VCaP (cell line): ENCODE measurements around the gene PLN.
A peak's percentile ranks its signal among the peaks of the same experiment; 100 is the strongest.

ENCODE experiments used
- H3K27ac ChIP-seq: fragments of 450-650 bp; 2 replicates; pipeline ENCODE4 v1.5.1; 2017
- TF ChIP-seq, protein P1 (sequence below): fragments of 450-650 bp; conservative IDR thresholded peaks from 2 replicates; pipeline ENCODE4 v1.5.1; 2017; ENCODE audit warnings: mild to moderate bottlenecking, moderate library complexity

The PLN gene

DNA sequence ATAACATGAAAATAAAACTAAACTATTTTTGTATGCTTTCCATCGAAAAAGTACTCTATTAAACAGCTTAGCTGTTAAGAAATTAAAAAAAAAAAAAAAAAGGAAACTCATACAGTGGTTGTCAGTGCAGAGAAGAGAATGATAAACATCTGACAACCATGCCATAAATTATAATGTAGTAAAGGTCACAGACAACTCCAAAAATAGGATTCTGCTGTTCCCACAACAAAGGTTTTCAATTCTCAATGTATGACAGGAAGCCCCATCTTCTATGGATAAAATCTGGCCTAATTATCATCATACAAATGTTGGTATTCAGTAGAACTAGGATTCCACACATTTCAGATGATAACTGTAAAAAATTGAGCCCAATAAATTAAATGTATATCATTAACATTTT is 5.0 kb downstream of the PLN start:
- H3K27ac ChIP-seq, result no peak overlapping the region
- TF ChIP-seq, protein P1, sequence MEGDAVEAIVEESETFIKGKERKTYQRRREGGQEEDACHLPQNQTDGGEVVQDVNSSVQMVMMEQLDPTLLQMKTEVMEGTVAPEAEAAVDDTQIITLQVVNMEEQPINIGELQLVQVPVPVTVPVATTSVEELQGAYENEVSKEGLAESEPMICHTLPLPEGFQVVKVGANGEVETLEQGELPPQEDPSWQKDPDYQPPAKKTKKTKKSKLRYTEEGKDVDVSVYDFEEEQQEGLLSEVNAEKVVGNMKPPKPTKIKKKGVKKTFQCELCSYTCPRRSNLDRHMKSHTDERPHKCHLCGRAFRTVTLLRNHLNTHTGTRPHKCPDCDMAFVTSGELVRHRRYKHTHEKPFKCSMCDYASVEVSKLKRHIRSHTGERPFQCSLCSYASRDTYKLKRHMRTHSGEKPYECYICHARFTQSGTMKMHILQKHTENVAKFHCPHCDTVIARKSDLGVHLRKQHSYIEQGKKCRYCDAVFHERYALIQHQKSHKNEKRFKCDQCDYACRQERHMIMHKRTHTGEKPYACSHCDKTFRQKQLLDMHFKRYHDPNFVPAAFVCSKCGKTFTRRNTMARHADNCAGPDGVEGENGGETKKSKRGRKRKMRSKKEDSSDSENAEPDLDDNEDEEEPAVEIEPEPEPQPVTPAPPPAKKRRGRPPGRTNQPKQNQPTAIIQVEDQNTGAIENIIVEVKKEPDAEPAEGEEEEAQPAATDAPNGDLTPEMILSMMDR, result no peak

DNA sequence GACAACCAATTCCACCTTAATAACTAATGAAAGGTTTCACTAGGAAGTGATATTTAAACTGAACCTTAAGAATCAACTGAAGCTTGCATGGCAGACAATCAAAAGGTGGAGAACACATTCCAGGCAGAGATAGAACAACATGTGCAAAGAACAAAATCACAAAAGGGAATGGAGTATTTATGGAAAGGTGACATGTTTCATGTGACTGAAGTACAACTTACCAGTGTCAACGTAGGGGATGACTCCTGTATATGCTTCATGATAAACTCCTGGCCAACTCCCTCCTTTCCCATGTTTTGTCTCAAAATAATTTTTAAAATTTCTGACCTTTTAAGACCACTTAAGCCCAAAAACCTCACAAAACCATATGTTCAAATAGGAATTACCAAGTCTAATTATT is 6.6 kb downstream of the PLN start:
- TF ChIP-seq, protein P1, result no peak
- H3K27ac ChIP-seq, result no peak overlapping the region

DNA sequence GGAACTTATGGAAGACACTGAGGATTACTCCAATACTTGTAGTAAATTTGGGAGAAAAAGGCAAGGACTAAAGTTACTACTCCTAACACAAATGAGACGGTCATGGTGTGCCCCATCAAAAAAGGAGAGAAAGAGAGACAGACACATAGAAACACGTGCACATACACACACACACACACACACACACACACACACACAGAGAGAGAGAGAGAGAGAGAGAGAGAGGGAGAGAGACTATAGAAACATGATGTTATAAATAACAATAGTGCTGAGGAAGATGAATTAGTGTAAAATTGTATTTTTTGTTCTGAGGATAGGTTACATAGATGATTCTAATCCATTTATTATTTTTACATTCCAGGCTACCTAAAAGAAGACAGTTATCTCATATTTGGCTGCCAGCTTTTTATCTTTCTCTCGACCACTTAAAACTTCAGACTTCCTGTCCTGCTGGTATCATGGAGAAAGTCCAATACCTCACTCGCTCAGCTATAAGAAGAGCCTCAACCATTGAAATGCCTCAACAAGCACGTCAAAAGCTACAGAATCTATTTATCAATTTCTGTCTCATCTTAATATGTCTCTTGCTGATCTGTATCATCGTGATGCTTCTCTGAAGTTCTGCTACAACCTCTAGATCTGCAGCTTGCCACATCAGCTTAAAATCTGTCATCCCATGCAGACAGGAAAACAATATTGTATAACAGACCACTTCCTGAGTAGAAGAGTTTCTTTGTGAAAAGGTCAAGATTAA is 10.5 kb downstream of the PLN start:
- no peak overlapping the region for H3K27ac ChIP-seq
- TF ChIP-seq, protein P1, result no peak

DNA sequence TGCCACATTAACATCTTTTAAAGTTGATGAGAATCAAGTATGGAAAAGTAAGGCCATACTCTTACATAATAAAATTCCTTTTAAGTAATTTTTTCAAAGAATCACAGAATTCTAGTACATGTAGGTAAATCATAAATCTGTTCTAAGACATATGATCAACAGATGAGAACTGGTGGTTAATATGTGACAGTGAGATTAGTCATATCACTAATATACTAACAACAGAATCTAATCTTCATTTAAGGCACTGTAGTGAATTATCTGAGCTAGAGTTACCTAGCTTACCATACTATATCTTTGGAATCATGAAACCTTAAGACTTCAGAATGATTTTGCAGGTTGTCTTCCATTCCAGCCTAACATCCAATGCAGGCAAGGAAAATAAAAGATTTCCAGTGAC is 11.6 kb downstream of the PLN start:
- TF ChIP-seq, protein P1, result no peak
- H3K27ac ChIP-seq, result no peak overlapping the region

DNA sequence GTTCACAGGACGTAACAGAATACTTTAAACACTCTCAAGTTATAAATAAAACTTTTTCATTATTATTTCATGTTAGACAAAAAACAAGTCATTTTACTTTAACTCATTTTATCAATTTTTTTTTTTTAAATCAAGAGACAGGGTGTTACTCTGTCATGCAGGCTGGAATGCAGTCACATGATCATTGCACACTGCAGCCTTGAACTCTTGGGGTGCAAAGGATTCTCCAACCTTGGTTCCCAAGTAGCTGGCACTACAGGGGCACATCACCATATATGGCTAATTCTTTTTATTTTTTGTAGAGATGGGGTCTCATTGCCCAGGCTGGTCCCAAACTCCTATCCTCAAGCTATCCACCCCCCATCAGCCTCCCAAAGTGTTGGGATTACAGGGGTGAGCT is 14.2 kb downstream of the PLN start:
- no peak overlapping the region for H3K27ac ChIP-seq

DNA sequence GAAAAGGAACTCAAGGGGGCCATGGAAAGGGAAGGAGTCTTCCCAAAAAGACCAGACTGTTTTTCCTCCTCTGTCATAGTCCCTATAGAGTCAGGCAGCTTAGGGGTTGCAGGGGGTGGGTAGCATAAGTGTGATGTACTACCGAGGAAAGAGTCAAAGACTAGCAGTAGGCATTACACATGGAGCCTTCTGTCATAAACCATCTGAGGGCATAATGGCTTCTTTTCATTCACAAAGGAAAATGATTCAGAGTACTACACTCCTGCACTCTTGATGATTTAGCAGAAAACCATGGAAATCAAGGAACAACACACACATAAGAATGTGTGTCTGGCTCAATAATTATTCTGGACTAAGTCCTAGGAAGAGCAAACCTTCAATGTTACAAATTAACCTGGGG is 14.9 kb downstream of the PLN start:
- H3K27ac ChIP-seq, result no peak overlapping the region
- TF ChIP-seq, protein P1, result no peak

More for the DNA sequence above, 14.2 kb downstream of the PLN start:
- TF ChIP-seq, protein P1, result no peak

DNA sequence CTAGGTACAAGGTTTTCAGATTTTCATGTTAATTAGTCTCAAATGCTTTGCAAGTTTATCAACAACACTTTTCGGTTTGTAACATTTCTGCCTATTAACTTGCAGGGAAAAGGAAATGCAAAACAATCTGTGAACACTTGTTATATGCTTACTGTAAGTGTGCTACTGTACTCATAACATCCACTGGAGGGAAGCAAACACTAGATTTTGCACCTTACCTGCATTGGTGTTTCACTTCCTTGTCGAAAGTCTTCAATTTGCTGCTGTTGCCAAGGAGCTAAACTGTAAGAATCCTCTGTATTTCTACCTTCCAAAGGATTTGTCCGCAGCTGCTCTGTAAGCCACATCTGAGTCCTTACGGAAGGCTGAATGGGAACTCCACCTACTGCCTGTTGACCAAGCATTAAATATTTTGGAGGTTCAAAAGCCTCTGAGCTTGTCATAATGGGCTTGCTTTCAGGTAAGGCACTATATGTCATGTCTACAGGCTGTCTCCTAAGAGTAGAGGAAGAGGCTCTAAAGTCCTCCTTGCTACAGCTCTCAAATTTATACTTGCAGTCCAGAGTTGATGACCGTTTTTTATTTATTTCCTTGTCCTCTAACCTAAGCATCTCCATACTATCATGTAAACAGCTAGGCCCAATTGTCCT is 17.3 kb downstream of the PLN start:
- H3K27ac ChIP-seq, result no peak overlapping the region
- TF ChIP-seq, protein P1, result peak; percentile 75
